Subcutaneous adipose tissue (tissue), 4 donors: Measurements from ENCODE around the gene TPO. TPM values are rescaled to one million over a fixed set of nuclear protein-coding genes. Genes with fewer than 3 reads are reported as not detected.

Experiments used
- CTCF ChIP-seq: fragments of 450-650 bp; IDR thresholded peaks from one replicate; pipeline ENCODE4 v1.5.1; 2016; ENCODE audit warnings: low read depth, mild to moderate bottlenecking, control low read depth, antibody characterized with exemption, moderate library complexity
- total RNA-seq, 4 donors: library from RNA; depleted of rRNA; stranded (reverse); fragments of >200 nt; gene quantifications; one replicate each; pipeline ENCODE4 v1.1.0, GENCODE V29; 2016

The TPO gene
- total RNA-seq, 4 donors from 2014 or later: 5.9 to 22.2 (median 15.4) TPM

- TF ChIP-seq CTCF: no peak
These were observed 86.0 kb downstream of the TPO start for GRCh38 chr2:1499033-1499795.

- no peak for TF ChIP-seq CTCF
These were observed 88.0 kb downstream of the TPO start for GRCh38 chr2:1501038-1501851.

GRCh38 chr2:1501991-1502390, 88.7 kb downstream of the TPO start:
- TF ChIP-seq CTCF: no peak

GRCh38 chr2:1502891-1503304, 89.6 kb downstream of the TPO start:
- TF ChIP-seq CTCF: no peak

GRCh38 chr2:1503471-1504310, 90.4 kb downstream of the TPO start:
- TF ChIP-seq CTCF: no peak

- TF ChIP-seq CTCF: no peak
These were observed 91.1 kb downstream of the TPO start for GRCh38 chr2:1504311-1504750.

GRCh38 chr2:1505031-1505441, 91.8 kb downstream of the TPO start:
- TF ChIP-seq CTCF: no peak
